Uterus (tissue), 2 donors: Measurements from ENCODE around the gene MCTP2.
"Not testable (repeated sequence)": the region's sequence is repeated elsewhere in the genome, so short reads cannot be mapped to it uniquely, and the experiment has no call there.

Source experiments
- POLR2A ChIP-seq, 2 donors: fragments of 450-650 bp; IDR thresholded peaks; one replicate each; pipeline ENCODE4 v1.6.1; 2016; ENCODE audit warnings: antibody characterized with exemption in 2 of 2, mild to moderate bottlenecking in 1 of 2, moderate library complexity in 1 of 2
- TF ChIP-seq, protein P1 (sequence below), 4 experiments: fragments of 200-600 bp in 2 of 4; fragments of 450-650 bp in 2 of 4; sonication (generic) in 2 of 4; IDR thresholded peaks; one replicate each; pipeline ENCODE4 v1.5.1; 2016 to 2019; ENCODE audit warnings: antibody characterized with exemption in 4 of 4, mild to moderate bottlenecking in 2 of 4, moderate library complexity in 1 of 4

DNA sequence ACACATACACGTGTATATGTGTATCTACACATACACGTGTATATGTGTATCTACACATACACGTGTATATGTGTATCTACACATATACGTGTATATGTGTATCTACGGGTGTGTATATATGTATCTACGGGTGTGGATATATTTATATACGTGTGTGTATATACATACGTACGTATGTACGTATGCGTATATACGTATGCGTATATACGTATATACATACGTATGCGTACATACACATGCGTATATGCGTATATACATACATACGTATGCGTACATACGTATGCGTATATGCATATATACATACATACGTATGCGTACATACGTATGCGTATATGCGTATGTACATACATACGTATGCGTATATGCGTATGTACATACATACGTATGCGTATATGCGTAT lies 11.6 kb downstream of the MCTP2 start:
- TF ChIP-seq, protein P1, sequence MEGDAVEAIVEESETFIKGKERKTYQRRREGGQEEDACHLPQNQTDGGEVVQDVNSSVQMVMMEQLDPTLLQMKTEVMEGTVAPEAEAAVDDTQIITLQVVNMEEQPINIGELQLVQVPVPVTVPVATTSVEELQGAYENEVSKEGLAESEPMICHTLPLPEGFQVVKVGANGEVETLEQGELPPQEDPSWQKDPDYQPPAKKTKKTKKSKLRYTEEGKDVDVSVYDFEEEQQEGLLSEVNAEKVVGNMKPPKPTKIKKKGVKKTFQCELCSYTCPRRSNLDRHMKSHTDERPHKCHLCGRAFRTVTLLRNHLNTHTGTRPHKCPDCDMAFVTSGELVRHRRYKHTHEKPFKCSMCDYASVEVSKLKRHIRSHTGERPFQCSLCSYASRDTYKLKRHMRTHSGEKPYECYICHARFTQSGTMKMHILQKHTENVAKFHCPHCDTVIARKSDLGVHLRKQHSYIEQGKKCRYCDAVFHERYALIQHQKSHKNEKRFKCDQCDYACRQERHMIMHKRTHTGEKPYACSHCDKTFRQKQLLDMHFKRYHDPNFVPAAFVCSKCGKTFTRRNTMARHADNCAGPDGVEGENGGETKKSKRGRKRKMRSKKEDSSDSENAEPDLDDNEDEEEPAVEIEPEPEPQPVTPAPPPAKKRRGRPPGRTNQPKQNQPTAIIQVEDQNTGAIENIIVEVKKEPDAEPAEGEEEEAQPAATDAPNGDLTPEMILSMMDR (IDR thresholded peaks at IDR 0.05): not testable (repeated sequence)
- TF ChIP-seq POLR2A (IDR thresholded peaks at IDR 0.05): not testable (repeated sequence)
